Activated CD4-positive, CD25-positive, alpha-beta regulatory T cell treated with anti-CD3 and anti-CD28 coated beads, Interleukin-2, amount 50 U/mL, for 16 hours (primary cell): ENCODE data around the gene CLHC1.
"Not testable (repeated sequence)": the region's sequence is repeated elsewhere in the genome, so short reads cannot be mapped to it uniquely, and the experiment has no call there.

Source experiments
- DNase-seq: peaks from one replicate; pipeline ENCODE4 v3.0.0-alpha.2; 2020; ENCODE audit warnings: low read depth, low spot score

The CLHC1 gene

DNA sequence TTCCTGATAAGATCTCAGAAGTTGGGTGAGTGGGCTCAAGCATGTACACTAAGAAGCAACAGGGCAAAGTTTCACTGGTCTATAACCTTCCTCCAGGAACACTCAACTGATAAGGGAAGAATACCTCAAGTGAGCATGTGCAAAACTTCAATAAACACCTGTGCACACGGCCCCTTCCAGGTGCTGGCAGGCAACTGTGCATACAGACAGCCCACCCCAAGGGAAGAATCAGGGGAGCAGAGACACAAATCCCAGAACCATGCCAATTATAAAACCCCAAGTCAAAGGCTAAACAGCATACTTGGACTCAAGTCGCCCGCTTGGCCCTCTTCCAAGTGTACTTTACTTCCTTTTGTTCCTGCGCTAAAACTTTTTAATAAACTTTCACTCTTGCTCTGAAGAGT lies 96.0 kb downstream of the CLHC1 start:
- DNase-seq = no peak

DNA sequence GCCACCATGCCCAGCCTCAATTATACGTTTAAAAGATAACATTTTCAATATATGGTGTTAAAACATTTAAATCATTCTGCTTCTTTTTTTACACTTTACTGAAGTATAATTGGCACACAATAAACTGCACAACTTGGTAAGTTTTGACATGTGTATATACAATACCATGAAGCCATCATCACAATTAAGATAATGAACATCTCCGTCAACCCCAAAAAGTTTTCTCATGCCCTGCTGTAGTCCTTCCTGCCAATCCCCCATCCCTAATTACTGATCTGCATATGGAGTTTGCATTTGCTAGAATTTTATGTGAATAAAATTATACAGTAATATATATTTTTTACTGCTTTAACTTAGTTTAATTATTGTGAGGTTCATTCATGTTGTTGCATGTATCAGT lies 96.6 kb downstream of the CLHC1 start:
- DNase-seq = no peak

DNA sequence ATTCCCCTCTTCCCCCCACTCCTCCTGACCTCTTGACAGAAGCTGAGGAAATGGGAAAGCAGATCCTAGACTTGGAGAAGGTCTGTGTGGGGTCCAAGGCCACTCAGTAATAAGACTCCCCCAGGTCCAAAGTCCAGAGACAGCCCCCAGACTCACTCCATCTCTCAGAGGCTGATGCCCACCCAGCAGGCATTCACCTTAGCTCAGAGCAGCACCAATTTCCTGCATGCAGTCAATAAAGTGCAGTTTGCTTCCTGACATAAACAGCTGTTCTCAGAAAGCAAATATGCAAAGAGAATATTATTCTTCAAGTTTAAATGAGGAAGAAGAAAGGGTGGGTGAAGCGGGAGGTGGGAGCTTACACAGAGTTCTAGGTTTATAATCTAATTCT lies 97.8 kb downstream of the CLHC1 start:
- no peak for DNase-seq

- DNase-seq = peak; percentile 37
These were observed 98.4 kb downstream of the CLHC1 start for GRCh38 chr2:55133467-55134315.

DNA sequence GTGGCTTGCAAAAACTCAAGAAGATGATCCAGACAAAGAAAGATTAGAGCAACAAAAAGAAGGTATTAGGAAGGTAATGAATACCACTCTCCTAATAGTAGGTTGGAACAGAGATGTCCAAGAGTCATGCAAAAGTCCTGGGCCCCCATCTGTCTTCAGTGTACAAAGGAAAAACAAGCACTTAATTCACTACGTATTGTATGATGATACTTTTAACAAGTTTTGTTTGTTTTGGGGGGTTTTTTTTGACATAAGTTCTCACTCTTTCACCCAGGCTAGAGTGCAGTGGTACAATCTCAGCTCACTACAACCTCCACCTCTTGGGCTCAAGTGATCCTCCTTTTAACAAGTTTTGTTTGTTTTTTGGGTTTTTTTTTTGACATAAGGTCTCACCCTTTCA lies 101.2 kb downstream of the CLHC1 start:
- no peak for DNase-seq

GRCh38 chr2:55126643-55127042 lies 105.5 kb downstream of the CLHC1 start:
- not testable (repeated sequence) for DNase-seq
